GM18873 (cell line): ENCODE results near the gene ETDC.
A peak's percentile ranks its signal among the peaks of the same experiment; 100 is the strongest.
"Not testable (repeated sequence)": the region's sequence is repeated elsewhere in the genome, so short reads cannot be mapped to it uniquely, and the experiment has no call there.

Experiments used
- ATAC-seq: cut with Tn5 transposase; IDR thresholded peaks from one replicate; pipeline ENCODE4 v1.9.1; 2021; ENCODE audit warnings: mild to moderate bottlenecking, moderate library complexity, moderate number of reproducible peaks; ENCODE audit not compliant: unreplicated experiment, low FRiP score

ETDC gene

GRCh38 chrX:135309430-135309923, at the start of gene ETDC:
ETDC (plus strand) TSS chrX:135309480; CDS start chrX:135309480, 0 bp downstream.
- ATAC-seq, result no peak

GRCh38 chrX:135260976-135261375, 48.3 kb upstream of the ETDC start:
- not testable (repeated sequence) for ATAC-seq

- ATAC-seq, result not testable (repeated sequence)
Measured at GRCh38 chrX:135263376-135263775, 45.9 kb upstream of the ETDC start.

- no peak for ATAC-seq
Measured at GRCh38 chrX:135264206-135264605, 45.1 kb upstream of the ETDC start.

- ATAC-seq, result no peak
Measured at GRCh38 chrX:135273162-135273561, 36.1 kb upstream of the ETDC start.

GRCh38 chrX:135275973-135276372, 33.3 kb upstream of the ETDC start:
- no peak for ATAC-seq

GRCh38 chrX:135287266-135287823, 21.9 kb upstream of the ETDC start:
- no peak for ATAC-seq

GRCh38 chrX:135295238-135295943, 13.9 kb upstream of the ETDC start:
- peak; percentile 85 for ATAC-seq

GRCh38 chrX:135295944-135296305, 13.4 kb upstream of the ETDC start:
- peak; percentile 39 for ATAC-seq

GRCh38 chrX:135302269-135302873, 6.9 kb upstream of the ETDC start:
- ATAC-seq, result no peak

- no peak for ATAC-seq
Measured at GRCh38 chrX:135304741-135305140, 4.5 kb upstream of the ETDC start.

GRCh38 chrX:135307171-135307570, 2.1 kb upstream of the ETDC start:
- ATAC-seq, result no peak

- no peak for ATAC-seq
Measured at GRCh38 chrX:135308345-135308855, 880 bp upstream of the ETDC start.

GRCh38 chrX:135315864-135316263, 6.6 kb downstream of the ETDC start:
- peak; percentile 53 for ATAC-seq

GRCh38 chrX:135324463-135324862, 15.2 kb downstream of the ETDC start:
- ATAC-seq, result no peak

GRCh38 chrX:135325036-135325818, 15.9 kb downstream of the ETDC start:
- not testable (repeated sequence) for ATAC-seq

GRCh38 chrX:135327299-135327698, 18.0 kb downstream of the ETDC start:
- ATAC-seq, result no peak

GRCh38 chrX:135328421-135329005, 19.2 kb downstream of the ETDC start:
- no peak for ATAC-seq

- no peak for ATAC-seq
Measured at GRCh38 chrX:135330706-135331105, 21.4 kb downstream of the ETDC start.

- ATAC-seq, result no peak
Measured at GRCh38 chrX:135331525-135331924, 22.2 kb downstream of the ETDC start.
